Measurements from ENCODE around the gene DNHD1.

Gene DNHD1, protein sequence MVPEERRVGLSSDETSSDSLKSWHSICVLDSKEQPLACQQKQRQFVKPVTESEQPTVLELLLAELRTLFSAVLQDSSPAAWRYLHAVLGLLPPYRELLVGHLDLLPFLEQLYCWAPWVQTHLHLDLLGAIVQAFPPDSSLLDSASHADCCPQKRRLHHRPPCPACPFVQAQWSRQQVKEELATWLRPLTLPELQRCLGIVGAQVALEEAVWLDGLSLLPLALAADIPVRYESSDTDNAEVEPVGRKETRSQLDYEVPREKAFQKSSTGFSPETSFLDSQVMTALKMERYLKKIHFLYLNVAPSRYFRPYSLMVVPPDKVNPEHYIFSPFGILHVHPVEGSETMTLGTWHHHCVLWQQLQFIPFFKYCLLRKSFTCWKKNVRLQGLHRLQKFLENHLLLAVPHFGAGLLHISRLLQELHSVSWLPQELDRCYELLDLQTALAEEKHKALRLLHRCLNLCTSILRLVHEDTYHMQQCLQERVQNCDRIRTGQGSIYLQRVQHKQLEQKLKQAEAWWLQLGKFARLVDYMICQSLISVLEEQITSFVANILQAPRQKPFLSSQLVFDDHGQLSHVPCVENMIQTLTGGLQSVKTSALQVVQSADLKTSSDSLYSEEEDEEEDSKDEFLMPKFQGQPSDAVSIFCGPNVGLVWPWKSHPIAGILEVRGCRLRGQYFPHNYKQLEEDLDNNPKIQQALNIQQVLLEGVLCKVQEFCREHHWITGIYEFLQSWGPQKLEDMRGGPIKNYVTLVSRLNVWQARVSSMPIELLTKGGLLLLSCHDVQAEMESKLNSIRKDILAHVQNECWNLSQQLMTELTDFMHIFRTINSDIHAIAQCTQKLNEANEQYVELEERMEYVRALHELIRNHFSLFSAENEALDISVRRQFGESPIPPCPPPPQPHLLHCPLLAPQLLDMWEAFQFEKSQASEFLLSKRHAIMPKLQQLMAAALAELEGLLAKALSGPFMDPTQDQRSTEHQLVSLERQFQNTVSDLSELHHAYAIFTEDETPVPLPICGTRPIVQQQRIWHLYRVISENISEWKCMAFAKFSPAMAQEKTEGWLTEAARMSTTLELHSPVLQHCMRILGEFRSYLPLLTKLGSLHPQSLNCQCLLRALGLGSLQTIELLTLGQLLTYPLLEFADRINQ (N-terminal part only)

DNA sequence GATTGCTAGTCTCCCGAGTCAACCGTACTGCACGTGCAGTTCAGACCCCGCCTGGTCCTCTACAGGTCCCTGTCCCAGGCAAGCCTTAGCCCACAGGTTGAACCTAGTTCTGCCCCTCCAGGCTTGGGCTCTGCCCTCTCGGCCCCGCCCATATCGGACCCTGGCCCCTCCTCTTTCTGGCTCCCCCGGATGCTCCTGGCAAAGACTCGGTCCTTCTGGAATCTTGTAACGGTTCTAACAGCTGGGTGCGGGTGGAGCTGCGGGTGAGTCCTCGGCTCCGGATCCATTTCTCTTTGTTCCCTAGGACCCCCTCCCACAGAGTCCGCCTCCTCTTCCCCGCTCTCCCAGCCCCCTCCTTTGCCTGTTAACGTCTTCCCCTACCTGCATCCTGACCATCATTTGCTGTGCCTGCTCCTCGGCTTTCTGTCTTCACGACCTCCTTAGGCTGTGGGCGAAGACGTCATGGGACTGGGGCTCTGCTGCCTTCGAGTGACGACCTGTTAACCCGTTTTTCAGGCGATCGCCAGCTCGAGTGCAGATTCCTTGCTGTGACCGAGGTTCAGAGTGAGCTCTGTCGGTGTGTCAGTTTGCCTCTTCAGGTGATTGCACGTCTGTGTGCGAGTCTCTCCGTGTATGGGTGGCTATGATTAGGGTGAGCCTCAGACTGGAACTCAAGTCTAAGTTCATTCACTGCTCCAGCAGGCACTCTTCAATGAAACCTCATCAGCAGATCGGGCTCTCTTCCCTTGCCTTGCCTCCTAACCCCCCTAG is at the start of gene DNHD1:
DNHD1 (plus strand) TSS at position 212 of the 771 bp plus-strand sequence. CDS start 936 bp downstream, outside the sequence.
- no peak for DNase-seq (ENCODE audit: low read depth in 2 of 2)

DNA sequence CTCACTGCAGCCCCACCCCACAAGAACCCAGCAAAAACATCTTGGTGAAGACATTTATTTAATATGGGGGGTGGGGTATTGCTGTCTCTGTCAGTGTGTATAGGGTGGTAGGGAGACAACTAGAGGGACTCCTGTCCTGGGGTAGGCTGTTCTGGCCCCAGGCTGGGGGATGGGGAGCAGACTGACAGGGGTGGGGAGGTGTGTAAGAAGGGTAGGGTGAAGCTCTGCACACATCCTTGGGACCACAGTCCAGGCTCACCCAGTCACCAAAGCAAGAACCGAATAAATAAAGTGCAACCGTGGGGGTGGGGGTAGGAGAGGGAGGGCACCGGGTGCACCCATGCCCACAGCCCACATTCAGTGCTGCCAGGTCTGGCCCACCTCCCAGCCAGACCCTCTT is 48.5 kb upstream of the DNHD1 start:
- DNase-seq (ENCODE audit: low read depth in 2 of 2): no peak

DNA sequence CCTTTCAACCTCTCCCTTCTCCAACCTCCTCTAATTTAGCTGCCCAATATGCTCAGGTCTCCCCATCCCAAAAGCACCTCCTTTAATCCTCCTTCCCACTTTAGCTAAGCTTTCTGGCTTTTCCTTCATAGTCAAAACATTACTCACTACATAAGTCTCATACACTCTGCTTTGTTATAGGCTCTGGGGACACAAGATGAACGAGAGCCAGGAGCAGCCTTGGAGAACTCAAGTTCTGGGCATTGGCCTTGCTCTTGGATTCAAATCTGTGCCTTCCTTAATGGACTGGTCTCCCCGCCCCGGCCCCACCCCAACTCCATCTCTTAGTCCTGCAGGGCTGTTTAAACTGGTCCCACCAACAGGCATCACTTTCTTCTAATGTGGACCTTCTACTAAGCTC is 44.9 kb upstream of the DNHD1 start:
- DNase-seq (ENCODE audit: low read depth in 2 of 2): no peak

DNA sequence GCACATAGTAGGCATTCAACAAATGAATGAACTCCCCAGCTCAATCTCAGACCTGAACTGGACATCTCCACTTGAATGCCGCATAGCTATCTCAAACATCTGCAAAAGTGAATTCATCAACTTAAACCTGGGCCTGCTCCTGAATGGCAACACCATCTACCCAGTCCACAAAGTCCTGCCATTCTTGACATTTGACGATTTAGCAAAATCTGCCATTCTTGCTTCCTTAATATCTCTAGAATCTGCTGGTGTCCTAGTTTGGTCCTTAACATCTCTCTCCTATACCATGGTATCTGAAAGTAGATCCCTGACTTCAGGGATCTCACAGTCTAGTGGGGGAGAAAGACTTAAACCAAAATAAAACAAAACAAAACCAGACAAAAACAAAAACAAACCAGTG is 43.9 kb upstream of the DNHD1 start:
- DNase-seq (ENCODE audit: low read depth in 2 of 2): no peak

DNA sequence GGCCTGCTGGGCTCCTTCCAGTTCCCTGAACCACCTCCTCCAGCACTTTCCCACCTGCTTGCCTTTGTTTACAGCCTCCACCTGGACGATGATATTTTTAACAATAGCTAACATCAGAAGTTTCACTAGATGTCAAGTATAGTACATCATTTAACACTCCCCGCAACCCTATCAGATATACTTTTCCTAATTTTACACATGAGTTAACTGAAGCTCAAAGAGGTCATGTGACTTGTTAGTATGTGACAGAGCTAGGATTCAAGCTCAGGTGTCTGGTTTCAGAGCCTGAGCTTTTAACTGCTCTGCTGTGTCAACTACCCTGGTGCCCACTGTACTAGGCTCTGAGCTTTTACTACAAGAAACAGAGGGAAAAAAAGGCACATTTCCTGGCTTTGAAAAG is 42.0 kb upstream of the DNHD1 start:
- no peak for DNase-seq (ENCODE audit: low read depth in 2 of 2)

DNA sequence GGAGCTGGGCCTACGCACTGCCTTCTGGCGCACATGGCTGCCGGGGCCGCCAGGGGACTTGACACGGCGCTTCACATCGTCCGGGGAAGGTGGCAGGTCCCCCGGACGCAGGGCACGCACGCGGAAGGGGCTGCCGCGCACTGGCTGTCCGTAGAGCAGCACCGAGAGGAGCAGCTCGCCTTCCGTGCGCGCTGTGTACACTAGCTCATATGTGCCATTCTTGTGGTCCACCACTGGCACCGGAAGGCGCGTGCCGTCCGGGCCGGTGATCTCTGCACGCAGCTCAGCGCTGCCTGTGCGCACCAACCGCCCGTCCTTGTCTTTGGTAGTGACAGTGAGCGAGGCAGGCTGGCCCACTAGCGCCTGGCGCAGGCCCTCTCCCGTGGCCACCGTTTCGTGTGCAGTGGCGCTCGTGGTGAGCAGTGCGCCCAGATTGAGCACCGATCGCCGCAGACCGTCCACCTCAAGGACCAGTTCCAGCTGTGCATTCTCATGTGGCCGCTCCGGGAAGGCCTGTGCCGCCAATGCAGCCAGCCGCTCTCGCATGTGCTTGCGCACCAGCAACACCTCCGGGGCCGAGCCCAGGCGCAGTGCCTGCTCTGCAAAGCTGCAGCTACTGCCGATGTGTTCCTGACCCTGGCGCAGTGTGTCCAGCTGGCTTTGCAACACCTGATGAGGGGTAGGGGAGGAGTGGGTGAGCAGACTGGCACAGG is 40.6 kb upstream of the DNHD1 start:
- DNase-seq (ENCODE audit: low read depth in 2 of 2): no peak

DNA sequence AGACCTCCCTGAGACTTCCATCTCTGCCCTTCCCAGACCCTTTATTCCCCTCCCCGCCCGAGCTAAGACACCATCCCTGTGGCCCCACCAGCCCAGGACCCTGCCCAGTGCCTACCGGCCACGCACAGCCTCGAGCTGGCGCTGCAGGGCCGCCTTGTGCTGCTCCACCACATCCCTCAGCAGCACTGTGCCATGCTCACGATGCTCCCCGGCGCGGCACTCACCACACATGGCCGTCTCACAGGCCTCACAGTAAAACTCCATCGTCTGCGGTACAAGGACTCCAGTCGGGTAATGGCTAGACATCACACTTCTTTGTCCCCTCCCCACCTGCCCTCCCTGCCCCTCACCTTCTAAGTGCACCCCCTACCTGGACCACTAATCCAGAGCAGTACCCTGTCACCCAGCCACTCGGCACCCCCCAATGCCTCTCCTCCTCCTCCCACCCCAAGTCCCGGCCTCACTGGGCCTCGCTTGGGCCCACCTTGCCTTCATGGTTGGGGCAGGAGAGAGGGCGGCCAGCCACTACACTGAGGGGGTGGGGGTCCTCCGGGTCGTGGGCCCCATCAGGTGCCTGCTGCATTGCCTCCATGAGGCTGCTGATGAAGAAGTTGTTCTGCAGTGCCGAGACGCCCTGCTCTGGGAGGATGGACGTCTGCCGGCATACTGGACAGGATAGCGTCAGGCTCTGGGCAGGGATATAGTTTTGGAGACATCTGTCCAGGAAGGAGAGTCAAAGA is 39.3 kb upstream of the DNHD1 start:
- no peak for DNase-seq (ENCODE audit: low read depth in 2 of 2)

DNA sequence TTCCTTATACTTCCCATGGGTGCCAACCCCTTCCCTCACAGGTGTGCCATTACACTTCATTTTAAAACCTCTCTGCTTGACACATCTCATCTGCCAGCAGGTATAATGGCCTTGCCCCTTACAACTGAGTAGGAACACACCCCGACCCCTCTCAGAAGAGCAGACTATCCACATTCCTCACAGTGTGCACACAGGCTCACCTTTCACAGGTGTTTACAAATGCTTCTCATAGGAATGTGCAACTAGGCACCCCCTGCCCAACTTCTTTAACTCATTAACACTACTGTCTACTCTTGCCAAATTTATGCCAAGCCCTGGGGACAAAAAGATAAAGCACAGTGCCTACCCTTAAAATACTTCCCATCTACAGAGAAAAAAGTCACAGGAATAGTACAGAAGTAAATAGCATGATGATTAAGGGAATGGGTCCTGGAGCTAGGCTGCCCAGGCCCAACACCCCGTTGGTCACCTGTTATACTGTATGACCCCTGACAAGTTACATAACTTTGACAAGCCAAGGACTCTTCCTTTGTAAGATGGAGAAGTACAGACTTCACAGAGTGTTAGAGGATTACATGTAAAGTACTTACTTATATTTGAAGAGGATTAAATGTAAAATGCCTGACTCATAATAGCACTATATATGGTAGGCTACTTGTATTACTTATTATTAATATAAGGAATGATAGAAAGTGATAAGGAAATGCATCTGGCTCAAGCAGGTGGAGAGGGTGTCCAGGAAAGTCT is 38.6 kb upstream of the DNHD1 start:
- no peak for DNase-seq (ENCODE audit: low read depth in 2 of 2)

DNA sequence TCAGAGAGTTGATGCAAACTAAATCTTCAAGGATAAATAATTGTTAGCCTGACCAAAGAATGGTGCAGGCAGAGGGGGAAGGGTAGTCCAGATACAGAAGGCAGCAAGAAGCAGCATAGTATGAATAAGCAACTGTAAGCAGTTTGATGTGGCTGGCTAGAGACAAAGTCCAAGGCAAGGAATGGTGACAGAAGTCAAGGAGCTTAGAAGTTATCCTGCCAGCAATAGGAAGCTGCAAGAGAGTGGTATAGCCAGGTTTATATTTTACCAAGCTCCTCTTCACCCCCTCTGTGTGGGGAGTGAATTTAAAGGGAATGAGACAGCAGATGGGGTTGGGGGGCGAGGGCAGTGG is 38.0 kb upstream of the DNHD1 start:
- no peak for DNase-seq (ENCODE audit: low read depth in 2 of 2)

DNA sequence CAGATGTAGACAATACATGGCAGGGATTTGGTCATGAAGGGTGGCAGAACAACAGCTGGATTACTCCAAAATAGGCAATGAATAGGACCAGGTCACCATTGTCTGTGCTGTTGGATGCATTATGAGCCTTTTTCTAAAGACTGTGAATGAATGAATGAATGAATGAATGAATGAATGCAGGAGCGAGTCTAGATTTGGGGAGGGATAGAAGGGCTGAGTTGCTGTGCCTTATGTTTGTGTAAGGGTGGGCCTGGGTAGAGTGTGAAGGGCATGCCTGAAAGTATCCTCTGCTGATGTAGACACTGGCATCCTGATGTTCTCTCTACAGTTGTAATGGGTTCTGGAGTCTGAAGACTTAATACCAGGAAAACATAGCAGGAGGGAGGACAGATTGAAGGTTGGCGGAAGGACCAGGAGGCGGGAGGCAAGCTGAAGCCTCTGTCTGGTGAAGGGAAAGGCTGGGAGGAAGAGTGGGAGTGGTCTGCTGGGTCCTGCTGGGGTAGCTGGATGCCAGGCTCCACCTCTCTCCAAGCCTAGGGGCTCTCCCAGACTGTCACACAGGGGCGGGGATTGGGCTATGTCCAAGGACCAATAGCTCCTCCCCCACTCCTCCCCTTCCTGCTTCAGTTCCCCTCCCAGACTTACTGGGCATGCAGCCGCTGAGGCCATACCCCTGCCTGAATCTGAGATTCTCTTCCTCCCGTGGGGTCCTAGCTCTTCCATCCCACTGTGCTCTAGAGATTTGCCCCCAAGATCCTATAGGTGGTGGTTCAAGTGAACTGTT is 28.2 kb upstream of the DNHD1 start:
- no peak for DNase-seq (ENCODE audit: low read depth in 2 of 2)

DNA sequence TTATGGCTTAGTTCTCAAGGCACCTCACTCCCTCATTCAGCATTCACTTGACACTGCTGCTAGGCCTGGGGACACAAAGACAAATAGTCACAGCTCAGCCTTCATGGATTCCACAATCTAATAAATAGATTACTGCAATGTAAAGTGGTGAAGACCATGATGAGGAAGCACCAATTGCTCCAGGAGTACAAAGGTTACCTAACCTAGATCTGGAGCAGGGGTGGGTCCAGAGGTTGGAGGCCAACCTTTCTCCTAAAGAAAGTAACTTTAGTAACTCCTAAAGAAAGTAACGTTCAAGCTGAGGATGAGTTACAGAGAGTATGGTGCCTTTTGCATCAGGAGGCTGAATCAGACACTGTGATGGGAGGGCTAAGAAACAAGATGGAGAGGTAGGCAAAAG is 27.5 kb upstream of the DNHD1 start:
- no peak for DNase-seq (ENCODE audit: low read depth in 2 of 2)

DNA sequence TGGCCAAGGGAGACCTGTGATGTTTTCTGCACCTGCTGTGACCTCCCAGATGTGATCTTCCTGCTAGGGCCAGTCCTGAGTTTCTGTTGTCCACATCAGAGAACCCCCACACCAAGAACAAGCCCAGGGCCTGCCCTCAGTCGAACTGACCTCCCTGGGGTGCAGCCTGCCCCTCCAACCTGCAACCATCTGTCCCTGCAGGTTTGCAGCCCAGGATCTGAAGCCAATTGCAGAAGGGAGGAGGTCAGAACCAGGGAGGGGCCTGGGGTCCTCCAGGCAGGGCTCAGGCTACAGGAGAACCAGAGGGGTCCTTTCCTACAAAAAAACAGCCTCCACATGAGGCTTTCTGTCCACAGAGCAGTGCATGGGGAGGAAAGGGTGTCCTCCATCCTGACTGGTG is 24.1 kb upstream of the DNHD1 start:
- DNase-seq (ENCODE audit: low read depth in 2 of 2): no peak

DNA sequence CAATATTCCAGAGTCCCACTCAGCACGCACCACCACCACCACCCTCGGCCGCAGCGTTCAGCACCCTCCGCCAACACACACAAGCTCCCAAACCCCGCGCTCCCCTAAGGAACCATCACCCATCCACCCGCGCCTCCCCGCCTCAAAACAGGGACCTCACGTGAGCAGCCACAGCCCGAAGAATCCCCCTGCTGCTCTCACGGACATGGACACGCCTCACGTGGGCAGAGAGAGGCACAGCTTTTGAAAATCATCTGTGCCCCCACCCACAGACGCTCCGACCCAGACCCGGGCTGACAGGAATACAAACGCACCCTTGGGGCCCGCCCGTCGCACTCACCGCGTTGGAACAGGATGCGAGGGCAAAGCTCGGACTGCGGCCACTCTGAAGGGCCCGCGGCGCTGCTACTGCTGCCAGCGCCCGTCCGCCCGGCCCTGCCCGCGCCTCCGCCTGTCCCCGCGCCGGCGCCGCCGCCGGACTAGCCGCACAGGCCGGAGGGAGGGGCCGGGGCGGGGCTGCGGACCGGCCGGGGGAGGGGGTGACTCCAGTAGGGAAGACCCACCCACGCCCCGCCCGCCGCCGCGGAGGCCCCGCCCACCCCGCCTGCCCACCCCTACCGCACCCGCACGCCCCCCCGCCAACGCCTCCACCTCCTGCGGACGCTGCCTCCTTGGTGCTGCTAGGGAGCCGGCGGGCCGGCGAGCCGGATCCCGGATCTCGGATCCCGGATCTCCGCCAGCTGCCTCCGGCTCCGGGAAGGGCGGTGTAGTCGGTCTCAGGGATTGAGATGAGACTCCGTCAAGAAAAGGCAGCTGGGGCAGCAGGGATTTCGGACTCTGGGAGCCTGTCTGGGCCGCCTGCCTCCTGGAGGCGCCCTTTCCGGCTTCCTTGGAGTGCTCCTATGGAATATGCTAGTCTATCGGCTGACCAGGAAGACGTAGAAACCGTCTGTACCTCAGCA is 23.3 kb upstream of the DNHD1 start, which contains the start of gene TRIM3:
TRIM3 (minus strand) TSS at position 491 of the 962 bp plus-strand sequence. CDS start 8,246 bp downstream, outside the sequence.
- DNase-seq (ENCODE audit: low read depth in 2 of 2): peak; percentile 54 to 64

DNA sequence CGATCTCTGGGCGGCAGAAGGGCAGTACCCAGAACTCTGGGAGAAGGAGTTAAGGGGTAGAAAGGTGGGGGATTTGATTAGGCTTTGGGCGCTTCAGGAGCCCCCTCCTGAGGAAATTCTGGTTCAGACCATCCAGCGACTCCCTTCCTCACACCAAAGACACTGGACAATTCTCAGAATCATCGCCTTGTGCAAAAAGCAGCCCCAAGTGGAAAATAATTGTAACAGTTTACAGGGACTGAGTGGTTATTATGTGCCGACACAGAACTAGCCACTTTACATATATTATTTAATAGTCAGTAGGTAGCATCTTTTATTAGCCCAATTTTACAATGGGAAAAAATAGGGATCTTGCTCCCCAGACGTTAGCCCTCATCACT is 22.7 kb upstream of the DNHD1 start:
- no peak for DNase-seq (ENCODE audit: low read depth in 2 of 2)

DNA sequence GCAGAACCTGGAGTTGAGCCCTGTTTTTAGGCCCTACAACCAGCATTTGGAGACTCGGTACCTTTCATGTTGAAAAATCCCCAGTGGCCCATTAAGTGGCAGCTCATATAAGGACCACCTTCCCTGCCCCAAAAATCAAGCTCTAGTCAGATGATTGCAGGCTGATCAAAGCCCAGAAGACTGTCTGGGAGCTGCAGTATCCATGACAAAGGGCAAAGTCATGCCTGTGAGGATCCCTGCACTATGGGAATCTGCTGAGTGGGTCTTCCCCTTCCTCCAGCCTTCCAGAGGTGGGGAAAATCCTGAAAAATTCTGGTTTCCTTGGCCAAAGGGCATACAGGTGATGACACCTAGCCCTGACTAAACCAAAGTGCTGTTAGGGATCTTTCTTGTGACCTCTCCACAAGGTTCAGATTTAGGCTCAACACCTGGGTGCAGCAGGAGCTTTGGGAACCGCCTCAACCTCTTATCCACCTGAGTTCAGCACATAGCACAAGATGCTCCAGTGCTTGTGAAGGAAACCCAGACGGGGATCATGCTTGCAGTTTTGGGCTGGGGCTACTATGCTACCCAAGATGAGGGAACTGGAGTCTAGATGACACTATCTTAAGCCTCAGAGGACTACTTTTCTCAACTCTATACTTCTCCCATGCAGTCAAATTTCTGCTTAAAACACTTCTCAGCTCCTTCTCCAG is 22.1 kb upstream of the DNHD1 start:
- DNase-seq (ENCODE audit: low read depth in 2 of 2): no peak

DNA sequence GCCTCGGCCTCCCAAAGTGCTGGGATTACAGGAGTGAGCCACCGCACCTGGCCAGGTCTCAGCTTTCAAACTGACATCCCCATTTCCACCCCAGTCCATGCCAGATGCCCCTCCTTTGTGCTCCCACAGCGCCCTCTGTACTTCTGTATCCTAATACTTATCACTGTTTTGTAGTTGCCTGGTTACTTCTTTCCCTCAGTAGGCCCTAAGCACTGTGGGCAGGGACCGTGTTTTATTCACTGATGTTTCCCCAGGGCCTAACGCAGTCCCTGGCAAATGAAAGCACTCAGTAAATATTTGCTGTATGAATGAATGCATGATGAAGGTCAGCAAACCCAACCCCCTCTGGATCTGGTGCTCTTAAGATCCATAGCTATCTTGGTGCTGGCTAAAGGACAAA is 21.1 kb upstream of the DNHD1 start:
- DNase-seq (ENCODE audit: low read depth in 2 of 2): no peak

DNA sequence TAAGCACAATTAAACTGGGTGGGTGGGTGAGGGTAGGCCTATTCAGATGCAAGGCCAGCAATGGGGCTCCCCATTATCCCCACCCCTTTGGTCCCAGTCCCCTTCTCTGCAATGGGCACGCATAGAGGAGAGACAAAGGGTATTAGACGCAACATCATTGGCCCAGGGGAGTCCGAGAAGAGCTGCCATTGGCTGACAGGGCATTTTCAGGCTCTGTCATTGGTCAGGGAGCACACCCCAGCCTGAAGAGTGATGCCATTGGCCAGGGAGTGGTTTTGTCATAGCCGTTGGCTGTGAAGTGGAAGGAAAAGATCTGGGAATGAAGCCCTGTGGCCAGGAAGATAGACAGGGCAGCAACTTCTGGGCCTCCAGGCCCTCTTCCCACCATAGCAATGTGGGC is 20.5 kb upstream of the DNHD1 start:
- no peak for DNase-seq (ENCODE audit: low read depth in 2 of 2)

All from stimulated activated CD8-positive, alpha-beta memory T cell treated with anti-CD3 and anti-CD28 coated beads, Interleukin-15, amount 100 ng/mL, for 4 hours (primary cell).